SKM-1 treated with dmso at 0.1 percent for 144 hours (cell line): ENCODE measurements around the gene NRXN3.
"Not testable (repeated sequence)": the region's sequence is repeated elsewhere in the genome, so short reads cannot be mapped to it uniquely, and the experiment has no call there.

Experiments
- DNase-seq: peaks from one replicate; lab custom pipeline; 2025; ENCODE audit not compliant: unreplicated experiment; lab: John Stamatoyannopoulos, UW

The NRXN3 gene

DNA sequence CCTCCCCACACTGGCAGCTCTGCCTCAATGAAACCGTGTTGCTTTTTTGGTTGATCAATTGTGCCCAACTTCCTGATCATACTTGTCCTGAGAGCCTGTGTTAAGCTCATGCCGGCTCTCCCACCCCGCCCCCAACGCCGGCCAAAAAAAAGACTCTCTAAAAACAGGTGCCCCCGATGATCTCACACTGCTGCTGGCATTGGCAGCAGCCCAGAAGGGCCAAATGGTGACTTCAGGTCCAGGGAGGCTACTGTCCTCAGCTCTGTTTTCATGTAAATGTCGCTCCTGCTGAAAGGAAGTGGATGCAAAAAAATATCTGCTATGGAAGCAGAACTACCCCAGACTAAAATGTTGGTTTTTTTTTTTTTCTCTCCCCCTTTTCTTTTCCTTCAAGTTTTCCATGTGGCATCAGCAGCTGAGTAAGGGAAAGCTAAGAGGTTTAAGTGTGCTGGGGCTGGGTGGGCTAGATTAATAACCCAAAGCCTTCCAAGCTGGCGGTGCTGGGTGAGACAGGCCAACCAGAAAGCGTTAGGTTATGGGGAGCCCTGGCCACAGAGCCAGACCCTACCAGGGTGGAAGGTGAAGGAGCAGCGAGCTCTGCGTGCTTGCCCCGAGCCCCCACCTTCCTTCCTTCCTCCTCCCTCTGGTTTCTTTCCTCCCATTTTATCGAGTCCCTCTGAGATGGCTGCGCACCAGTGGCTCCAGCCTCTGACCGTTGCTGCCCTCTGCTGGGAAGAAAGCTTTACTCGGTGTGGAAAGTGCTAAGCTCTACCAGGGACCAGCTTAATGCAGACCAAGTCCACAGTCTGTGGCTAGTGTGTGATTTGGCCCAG, 396.1 kb downstream of the NRXN3 start:
- DNase-seq: peak; percentile 9

DNA sequence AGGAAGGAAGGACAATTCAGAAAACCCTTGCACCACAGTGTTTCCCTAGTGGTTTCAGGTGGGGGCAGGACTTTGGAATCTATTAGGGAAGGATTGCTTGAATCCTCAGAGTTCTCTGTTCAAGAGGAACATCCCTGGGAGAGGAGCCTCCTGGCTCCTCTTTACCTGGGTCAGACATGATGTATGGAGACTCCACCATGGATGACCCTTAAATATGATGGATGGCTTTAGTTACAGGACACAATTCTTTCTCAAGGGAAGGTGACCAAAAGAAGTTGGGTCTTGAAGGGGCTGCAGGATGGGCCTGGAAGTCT, 396.6 kb downstream of the NRXN3 start:
- no peak for DNase-seq

DNA sequence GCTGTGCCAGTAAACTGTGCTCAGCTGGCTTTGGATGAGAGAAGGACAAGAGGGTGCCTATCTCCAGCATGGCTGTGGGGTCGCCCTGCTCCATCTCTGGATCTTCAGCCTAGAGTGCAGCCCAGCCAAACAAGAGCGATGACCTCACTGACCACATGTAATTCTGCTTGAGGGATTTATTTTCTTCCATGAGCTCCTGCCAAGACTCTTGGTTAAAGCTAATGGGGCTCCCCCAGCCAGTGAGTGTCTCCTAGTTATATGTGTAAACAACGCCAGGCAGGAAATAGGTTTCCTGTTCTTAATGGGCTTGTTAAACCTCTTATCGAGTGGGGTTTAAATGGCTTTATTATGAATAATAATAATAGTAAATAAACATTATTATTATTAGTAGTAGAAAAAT, 397.2 kb downstream of the NRXN3 start:
- no peak for DNase-seq

DNA sequence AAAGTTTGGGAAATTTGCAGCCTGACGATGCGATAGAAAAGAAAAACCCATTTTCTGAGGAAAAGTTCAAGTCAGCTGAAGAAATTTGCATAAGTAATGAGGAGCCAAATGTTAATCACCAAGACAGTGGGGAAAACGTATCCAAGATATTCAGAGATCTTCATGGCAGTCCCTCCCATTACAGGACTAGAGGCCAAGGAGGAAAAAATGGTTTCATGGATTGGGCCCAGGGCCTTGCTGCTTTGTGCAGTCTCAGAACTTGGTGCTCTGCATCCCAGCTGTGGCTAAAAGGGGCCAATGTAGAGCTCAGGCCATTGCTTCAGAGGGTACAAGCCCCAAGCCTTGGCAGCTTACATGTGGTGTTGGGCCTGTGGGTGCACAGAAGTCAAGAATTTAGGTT, 403.6 kb downstream of the NRXN3 start:
- not testable (repeated sequence) for DNase-seq

DNA sequence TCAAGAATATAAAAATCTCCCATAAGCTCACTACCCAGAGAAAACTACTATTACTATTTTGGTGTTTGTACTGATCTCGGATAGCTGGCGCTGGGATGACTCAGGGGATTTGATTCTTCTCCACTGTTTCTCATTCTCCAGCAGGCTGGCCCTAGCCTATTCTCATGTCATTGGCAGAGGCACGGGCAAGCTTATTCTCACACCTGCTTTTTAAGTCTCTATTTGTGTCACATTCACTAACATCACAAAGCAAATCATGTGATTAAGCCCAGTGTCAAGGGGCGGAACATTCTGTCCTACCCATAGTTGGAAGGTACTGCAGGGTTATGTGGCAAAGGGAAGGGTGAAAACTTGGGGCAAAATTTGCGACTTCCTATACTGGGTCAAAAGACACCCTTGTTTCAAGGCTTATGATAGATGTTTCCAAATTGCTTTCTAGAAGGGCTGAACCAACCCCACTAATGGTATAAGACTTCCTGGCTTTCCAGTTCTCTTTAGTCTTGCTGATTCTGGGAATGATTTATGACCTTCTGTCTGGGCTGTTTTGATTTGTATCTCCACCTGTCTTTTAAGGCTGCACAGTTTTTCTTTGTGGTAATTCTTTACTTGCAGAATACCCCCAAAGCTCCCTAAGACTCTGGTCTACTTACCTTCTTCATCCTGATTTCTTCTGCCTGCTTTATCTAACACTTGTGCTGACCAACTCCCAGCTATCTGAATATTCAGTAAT, 406.4 kb downstream of the NRXN3 start:
- no peak for DNase-seq

DNA sequence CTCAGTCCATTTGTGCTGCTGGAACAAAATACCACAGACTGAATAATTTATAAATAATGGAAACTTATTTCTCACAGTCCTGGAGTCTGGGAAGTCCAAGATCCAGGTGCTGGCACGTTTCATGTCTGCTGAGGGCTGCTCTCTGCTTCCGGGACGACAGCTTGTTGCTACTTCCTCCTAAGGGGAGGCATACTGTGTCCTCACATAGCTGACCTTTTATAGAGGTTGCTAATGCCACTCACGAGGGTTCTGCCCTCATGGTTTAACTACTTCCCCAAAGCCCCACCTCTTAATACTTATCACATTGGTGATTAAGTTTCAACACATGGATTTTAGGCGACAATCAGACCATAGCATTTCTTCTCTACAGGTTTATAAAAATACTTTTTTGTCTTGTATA, 411.1 kb downstream of the NRXN3 start:
- DNase-seq: no peak

DNA sequence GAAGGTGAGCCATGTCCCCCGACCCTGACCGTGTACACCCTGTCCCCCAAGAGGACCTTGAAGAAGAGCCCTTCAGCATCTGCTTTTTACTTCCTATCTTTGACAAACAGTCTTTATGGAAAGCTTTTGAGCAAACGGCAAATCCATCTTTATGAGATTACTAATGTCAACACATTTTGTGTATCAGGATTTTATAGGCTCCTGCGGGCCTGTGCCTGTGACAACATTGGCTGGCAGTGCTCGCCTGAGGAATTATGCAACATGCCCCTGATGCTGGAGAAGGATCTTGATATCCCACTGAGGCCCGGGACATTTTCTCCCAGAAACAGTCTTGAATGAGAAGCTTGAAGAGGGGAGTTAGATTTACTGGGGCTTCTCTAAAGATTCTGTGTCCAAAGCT, 416.5 kb downstream of the NRXN3 start:
- no peak for DNase-seq

DNA sequence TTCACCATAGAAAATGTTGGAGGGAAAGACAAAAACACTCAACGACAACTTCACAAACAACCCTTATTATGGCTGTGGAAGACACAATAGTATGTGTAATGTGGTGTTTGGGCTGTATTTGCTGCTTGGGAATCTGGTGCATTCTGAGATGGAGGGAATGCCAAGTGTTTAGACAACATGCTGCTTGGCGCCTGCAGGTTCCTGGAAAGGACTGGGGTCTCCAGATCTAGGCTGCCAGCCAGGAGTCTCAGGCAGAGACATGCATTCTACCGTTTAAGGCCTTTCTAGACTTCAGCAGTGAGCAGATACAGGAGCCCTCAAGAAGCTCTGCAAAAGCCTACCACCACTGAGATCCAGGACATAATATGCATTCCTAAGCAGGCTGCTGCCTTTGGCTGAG, 418.7 kb downstream of the NRXN3 start:
- no peak for DNase-seq

DNA sequence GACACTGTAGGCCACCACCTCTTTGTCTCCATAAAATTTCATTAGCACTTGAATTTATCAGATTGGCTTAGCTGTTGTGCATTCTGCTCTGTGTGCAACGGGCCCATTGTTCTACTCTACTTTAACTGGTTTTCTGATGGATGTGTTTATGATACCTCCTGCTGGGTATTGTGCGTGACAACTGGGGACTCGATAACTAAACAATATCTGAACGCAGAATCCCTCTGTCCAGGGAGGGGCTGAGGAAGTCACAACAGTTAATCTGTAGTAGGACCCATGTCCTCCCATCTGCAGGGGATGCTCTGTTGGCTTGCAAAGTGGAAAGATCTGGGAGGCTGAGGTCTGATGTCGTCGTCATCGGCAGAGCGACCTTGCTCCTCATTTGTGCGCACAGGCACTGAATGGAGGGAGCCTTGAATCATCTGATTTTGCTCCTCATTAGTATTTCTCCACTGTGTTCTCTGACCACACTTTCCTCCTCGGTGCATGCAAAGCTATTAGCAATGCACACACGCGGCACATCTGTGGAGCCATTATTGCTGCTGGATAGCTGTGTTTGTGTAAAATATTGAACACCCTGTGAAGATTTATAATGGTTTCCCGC, 422.5 kb downstream of the NRXN3 start:
- DNase-seq: no peak

DNA sequence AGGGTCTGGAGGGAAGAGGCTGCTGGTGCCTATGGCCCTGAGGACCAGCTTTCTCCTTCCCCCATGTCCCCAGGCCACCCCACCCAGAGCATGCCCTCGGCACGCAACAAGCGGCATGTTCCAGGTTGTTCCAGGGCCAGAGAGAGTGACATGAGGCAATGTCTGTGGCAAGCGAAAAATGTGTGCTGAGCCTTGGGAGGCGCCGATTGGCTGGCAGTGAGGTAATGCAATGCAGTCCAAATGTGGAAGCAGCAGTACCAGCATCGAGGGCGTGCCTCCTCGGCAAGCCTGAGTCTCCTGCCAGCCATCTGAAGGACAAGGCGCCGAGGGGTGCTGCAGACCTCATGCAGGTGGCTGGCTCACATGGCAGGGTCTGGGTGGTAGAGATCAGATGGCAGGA, 423.8 kb downstream of the NRXN3 start:
- no peak for DNase-seq

DNA sequence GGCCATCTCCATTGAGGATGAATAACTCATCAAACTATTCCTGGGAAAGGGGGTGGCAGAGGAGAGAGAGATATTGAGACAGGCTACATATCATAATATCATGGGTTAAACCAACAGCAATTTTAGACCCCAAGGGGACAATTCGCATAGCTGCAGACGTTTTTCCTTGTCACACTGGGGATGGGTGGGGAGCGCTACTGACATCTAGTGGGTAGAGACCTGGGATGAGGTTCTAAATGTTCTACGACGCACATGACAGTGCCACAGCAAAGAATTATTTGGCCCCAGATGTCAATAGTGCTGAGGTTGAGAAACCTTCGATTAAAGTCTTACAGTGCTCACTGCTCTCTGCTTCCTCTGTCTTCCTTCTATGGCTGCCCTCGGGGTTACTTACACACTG, 425.6 kb downstream of the NRXN3 start:
- no peak for DNase-seq

DNA sequence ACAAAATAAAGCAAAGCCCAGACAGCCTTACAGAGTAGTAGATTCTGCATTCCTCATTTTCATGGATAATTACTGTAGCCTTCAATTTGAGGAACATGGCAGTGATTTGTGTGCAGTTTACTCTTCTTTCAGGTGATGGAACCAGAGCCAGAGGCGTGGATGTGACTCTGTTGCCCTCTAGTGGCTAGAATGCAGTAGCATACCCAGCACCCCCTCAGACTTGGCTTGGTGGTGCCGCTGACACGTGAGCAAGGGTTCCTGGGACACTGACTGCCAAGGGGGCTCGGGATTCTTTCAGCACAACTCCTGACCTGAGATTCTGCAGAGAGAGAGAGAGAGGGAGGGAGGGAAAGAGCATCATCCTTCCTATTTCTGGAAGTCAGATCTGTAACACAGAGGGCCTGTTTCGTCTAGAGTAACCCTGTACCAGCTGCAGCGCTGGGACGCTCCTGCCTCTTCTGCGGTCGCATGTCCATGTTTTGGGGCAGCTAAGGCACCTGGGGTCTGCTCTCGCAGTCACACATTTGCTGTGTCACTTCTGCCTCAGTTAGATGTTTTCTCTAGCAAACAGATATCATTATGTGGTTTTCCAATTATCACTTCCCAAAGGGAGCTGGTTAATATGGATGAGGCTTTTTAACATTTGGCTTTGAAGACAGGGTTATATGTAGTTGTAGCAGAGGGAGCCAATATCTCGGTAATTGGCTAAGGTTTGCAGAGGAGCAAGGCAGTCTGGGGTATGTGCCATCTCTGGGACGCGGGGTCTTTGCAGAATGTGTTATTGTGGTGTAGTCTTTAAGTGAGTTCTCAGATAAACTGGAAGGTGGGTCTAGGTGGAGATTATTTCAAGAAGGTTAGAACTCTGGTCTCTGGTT, 428.1 kb downstream of the NRXN3 start:
- peak; percentile 12 for DNase-seq

DNA sequence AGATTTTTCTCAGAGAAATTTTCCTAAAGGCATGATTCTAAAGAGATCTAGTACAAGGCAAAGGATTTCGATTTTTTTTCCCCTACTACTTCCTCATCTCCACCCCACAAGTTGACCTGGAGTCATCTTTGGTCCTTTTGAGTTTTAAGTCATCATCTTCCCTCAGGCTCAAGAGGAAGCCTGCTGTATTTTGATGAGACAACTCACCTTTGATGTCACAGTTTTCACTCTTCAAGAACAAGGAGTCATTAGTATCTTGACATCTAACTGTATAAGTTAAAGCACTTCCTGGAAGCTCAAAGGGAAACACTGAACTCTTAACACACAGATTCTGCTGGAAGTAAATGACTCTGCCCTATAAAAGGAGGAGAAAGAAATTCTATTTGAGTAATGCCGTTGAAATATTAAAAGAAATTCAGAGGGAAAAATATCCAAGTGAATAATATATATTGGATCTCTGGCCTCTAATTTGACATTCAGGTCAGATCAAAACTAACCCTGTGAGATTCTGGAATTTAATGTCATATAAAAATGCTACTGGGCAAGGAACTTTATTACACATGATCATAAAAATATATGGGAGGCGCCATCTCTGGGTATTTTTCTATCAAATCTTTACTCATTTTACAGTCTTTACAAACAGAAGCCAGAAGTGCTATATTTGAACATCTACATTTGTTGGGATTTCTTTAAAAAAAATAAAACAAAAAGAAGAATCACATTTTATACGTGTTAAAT, 435.0 kb downstream of the NRXN3 start:
- DNase-seq: no peak

DNA sequence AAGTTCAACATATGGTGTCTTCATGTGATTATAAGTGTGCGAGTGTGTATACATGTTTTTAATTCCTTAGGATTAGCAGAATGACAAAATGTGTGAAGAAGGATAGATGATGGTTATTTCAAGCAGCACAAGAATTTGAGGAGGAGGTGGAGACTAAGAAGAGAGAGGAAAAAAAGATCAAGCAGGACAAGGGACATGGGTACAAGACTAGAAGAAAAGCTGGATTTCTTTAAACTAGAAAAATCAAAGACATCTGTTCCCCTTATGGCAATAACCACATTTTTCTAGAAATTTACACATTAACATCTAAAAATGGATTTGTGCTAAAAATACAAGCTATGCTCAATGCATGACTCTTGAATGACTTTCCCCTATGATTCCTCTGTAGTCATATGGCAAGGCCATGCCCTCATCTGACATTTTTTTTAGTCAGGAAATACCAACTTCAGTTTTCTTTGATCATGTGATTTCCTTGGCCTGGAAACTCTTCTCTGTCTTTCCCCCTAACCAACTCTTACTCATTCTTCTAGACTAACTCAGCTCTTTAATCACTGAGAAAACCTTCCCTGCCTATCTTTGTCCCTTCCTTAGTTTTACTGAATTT, 435.8 kb downstream of the NRXN3 start:
- no peak for DNase-seq

DNA sequence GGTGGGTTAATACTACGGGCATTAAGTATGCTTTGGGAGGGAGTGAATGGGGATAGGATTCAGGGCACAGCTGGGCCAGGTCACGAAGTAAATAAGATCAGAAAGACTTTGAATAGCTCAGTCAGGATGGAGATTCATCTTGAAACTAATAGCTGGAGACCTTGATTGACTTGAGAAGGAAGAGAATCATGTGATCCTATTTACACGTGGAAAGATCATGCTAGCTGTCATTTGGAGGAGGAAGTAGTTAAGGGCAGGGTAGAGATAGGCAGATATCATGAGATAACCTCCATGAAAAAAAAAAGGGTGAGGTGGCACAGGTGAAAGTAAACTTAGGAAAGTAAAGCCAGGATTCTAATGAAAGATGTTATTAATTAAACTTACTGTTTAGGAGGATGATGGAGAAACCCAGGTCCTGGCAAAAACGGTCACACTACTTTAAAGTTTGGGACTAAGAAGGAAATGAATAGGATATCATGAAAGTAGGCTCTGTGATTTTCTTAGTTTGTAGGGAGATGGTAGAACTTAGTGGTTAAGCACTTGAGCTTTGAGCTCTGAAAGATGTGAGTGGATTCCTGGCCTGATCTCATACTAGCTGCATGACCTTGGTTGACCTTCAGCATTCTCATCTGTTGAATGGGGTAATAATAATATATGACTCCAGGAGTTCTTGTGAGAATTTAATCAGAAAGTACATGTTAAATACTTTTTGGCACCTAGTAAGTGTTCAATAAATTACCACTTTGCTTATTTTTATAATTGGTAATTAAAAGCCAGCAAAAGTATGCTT, 439.0 kb downstream of the NRXN3 start:
- no peak for DNase-seq

DNA sequence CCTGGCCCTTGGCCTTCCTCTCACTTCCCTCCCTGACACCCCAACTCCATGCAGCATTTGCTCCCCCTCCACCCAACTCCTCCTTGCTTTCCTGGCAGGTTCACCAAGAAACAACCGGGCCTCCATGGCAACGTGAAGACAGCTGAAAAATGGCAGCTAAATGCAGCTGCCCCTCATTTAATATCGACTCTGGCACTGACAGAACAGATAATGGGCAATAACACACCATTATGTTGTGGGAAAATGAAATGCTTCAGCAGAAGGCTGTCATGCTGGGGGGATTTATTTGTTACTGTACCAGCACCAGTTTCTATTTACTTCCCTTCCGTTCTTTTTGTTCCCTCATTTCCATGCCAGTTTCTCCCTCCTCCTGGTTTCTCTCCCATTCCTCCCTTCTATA, 440.8 kb downstream of the NRXN3 start:
- no peak for DNase-seq

DNA sequence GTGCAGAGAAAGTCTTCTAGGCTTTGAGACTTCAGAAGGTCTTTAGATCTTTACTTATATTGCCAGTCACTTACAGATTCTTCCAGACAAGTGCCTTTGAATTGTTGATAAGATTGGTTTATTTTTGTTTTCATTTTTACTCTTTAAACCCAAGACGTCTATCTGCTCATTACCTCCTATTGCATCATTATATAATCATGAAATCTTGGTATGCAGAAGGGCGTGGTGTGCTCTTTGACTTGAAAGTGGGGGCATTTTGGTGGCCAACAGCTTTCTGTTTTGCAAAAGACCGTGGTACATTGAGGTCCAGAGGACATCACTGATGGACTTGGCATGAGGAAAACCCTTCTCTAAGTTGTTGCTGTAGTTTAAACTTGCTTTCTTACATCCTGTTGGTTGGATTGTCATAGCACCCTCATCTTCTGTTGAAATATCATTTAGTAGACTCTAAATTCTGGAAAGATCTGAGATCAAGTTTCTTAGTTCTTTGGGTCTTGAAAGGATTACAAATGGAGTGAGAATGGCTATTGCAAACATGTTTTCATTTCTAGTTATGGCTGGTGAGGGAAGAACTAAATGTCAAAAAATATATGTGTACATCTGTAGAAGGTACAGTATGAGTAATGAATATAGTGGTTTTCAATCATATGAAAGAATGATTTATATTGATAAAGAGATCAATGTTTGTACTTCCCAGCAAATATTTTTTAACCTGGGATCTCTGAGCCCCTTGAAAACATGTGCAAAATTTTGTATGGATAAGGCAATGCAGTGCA, 441.8 kb downstream of the NRXN3 start:
- DNase-seq: no peak

DNA sequence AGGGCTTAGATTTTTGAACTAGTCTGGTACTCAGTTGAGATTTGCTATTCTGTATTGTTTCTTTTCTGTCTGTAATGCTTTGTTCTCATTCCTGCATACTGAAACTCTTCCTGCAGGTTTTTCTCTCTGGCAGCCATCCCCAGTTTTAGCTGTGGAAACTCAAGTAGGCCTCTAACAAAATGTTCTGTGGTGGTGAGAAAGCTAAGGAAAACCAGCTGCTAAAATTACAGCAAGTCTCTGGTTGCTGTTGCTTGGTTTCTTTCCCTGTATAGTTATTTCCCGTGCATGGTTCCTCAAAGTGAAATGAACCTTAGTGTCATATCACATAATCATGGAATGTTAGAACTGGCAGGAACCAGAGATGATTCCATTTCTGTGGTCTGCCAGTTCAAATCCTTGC, 442.5 kb downstream of the NRXN3 start:
- no peak for DNase-seq

DNA sequence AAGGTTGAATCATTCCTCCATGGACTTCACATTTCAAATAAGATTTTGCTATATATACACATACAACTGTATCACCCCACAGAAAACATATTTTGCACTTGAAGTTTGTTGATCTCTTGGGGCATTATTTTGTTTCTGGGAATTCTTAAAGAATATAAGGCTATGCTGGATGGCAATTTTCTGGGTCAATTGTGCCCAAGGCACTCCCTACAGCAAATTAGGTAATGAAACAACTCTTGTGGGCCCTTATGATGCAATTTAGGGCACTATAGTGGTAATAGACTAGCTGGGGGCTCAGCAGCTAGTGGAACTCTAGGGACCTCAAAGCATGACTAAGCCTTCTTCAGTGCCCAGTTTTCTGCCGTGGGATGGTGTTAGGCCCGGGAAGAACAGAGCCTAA, 444.4 kb downstream of the NRXN3 start:
- DNase-seq: no peak
